COR-L47 (cell line): ENCODE results near the gene CTDSP1.
A peak's percentile ranks its signal among the peaks of the same experiment; 100 is the strongest.

Experiments
- DNase-seq: peaks from one replicate; lab custom pipeline; 2025; lab: John Stamatoyannopoulos, UW

Gene CTDSP1

DNA sequence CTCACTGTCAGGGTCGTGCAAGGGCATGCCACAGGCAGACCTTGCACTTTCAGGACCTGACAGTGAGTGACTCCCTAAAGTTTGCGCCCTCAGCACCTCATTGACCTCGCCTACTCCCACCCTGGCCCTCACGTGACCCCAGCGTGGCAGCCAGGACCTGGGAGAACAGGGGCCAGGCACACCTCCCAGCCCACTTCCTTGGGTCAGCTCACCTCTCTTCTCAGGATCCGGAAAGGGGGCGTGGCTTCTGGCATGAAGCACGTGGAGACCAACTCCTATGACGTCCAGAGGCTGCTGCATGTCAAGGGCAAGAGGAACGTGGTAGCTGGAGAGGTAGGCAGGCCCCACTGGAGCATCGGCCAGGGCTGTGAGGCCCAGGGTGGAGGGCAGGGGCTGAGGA lies 28.1 kb downstream of the CTDSP1 start:
- DNase-seq = no peak

DNA sequence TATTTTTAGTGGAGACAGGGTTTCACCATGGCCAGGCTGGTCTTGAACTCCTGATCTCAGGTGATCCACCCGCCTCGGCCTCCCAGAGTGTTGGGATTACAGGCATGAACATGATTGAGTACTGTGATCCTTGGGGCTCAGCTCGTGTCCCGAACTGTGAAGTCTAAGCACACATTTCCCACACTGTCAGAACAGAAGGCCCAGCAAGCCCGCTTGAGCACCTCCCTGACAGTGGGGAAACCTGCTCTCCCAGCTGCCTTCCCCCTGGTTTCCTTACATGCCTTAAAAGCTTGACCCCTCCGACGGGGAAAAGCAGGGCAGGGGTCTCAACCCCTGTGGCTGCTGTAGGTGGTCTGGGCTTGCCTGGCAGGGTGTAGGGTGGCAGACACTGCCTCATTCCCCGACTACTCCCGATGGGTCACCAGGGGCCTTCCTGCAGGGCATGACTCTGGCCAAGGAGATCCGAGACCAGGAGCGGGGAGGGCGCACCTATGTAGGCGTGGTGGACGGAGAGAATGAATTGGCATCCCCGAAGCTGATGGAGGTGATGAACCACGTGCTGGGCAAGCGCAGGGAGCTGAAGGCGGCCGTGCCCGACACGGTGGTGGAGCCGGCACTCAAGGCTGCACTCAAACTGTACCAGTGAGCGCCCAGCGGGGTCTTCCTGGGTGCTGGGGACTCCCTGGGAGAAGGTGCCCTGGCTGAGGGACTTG lies 29.3 kb downstream of the CTDSP1 start:
- no peak for DNase-seq

DNA sequence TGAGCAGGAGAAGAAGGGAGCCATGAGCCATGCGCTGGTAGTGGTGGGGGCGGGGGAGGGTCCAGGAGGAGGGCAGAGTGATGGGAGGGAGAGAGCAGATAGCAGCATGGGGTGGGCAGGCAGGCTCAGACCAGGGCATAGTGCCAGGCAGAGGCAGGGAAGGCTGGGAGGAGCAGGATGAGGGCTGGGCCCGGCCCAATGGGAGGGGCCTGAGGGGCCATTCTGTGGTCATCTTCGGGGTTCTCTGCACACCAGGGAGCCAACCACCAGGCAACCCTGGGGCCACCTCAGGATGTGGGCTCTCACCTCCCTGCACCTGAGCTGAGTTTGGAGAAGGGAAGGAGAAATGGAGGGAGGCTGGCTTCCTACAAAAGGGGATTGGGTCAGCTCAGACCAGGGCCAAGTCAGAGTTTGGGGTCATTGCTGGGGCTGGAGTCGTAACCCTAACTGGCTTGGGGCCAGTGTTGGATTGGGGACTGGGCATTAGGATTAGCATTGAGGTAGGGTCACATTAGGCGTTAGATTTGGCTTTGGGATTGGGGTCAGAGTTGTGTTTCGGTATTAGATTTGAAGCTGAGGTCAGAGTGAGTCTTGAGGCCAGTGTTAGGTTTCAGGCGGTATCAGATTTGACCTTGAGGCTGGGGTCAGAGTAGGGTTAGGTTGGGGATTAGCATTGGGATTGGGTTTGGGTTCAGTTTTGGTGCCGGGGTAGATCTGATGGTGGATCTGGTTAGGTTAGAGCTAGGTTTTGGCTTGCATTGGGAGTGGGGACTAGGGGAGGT lies 30.4 kb downstream of the CTDSP1 start:
- no peak for DNase-seq

DNA sequence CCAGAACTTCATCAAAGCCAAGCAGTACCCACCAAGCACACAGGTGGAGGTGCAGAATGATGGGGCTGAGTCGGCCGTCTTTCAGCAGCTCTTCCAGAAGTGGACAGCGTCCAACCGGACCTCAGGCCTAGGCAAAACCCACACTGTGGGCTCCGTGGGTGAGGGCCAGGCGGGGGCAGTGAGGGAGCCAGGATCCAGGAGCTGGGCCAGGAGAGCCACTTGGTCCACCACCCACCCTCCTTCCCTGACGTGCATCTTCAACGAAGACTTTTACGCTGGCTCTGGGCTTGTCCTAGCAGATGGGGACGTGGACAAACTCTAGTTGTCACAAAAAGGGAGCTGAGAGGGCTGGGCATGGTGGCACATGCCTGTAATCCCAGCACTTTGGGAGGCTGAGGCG lies 31.1 kb downstream of the CTDSP1 start:
- DNase-seq = no peak

DNA sequence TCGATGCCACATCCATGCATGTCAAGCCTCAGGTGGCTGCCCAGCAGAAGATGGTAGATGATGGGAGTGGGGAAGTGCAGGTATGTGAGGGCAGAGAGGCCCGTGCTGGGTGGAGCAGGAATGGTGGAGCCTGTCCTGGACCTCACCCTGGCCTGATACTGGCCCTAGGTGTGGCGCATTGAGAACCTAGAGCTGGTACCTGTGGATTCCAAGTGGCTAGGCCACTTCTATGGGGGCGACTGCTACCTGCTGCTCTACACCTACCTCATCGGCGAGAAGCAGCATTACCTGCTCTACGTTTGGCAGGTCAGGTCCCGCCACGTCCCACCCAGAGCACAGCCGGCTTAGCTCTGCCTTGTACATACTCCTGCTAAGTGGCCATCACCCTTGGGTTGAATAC lies 32.2 kb downstream of the CTDSP1 start:
- no peak for DNase-seq

DNA sequence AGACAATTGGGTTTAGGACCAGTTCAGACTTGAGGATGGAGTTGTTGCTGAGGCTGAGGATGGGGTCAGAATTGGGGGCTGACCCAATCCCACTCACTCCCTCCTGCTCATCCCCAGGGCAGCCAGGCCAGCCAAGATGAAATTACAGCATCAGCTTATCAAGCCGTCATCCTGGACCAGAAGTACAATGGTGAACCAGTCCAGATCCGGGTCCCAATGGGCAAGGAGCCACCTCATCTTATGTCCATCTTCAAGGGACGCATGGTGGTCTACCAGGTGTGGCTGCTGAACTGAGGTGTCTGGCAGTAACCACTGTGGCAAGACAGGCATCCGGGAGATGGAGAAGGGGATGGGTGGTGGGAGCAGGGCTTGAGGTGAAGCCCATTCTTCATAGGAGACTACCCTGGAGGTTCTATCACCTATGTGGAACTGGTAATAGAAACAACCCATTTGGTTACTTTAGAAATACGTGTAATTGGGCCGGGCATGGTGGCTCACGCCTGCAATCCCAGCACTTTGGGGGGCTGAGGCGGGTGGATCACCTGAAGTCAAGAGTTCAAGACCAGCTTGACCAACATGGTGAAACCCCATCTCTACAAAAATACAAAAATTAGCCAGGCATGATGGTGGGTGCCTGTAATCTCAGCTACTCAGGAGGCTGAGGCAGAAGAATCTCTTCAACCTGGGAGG lies 33.2 kb downstream of the CTDSP1 start:
- no peak for DNase-seq

DNA sequence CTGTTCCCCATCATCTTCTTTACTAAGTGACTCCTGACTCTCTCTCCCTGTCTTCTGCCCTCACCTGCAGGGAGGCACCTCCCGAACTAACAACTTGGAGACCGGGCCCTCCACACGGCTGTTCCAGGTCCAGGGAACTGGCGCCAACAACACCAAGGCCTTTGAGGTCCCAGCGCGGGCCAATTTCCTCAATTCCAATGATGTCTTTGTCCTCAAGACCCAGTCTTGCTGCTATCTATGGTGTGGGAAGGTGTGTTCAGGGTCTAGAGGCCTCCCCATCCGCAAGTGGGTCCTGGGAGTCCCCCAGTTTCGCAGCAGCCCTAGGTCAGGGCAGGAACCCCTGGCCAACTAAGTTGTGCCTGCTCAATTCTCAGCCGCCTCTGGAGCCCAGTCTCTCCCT lies 34.8 kb downstream of the CTDSP1 start:
- DNase-seq = no peak

DNA sequence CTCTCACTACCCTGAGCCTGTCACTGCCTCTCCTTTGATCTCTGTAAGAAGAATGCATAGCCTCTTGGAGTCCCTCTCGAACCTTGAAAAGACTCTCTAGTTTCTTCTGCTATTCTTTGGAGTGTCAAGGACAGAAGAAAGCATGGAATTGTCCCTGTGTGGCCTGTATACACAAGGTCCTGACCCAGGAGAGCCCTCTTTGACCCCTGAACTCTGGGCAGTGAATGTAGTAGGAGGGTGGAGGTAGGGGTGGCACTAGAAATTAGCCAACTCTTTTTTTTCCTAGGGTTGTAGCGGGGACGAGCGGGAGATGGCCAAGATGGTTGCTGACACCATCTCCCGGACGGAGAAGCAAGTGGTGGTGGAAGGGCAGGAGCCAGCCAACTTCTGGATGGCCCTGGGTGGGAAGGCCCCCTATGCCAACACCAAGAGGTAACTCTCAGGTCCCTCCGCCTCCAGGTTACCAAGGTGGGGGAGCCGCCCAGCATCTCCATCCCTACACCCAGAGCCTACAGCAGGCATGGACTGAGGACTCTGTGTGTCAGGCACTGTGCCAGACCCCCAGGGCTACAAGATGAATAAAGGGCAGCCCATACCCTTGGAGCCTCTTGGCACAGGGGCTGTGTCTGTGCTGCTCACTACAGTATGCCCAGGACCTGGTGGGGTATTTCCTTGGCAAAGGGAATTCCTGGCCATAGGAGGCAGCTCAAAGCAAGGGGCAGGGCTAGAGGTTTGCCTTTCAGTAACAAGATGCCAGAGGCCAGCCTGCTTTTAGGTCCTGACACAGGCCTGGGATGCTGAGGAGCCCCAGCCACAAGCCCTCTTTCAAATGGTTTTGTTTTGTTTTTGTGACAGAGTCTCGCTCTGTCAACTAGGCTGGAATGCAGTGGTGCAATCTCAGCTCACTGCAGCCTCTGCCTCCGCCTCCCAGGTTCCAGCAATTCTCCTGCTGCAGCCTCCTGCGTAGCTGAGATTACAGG lies 35.6 kb downstream of the CTDSP1 start:
- DNase-seq = no peak

DNA sequence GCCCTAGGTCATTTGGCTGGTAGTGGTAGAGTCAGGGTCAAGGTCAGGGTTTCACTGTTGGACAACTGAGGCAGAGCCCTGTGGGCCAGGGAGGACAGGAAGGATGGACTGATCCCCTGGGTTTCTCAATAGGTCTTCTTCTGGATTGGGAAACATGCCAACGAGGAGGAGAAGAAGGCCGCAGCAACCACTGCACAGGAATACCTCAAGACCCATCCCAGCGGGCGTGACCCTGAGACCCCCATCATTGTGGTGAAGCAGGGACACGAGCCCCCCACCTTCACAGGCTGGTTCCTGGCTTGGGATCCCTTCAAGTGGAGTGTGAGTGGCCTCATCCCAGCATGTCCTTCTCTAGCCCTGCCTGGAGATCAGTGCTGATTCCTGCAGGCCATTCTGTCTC lies 37.3 kb downstream of the CTDSP1 start:
- no peak for DNase-seq

DNA sequence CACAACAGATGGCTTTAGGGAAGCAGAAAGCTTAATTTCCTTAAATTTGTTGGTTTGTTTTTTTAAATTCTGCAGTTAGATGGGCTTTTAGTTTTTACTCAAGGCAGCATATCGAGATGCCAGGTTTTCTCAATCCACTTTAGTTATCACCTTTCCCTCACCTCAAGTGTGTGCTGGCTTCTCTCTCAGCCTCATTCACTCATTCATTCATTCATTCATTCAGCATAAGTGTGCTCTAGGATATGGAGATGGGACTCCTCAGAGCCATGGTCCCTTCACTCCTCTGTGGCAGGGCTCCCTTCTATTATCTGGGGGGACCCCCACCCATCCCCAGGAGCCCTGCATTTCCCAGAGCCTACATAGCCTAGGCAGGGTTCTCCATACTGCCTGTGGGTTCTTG lies 38.3 kb downstream of the CTDSP1 start:
- DNase-seq = no peak

DNA sequence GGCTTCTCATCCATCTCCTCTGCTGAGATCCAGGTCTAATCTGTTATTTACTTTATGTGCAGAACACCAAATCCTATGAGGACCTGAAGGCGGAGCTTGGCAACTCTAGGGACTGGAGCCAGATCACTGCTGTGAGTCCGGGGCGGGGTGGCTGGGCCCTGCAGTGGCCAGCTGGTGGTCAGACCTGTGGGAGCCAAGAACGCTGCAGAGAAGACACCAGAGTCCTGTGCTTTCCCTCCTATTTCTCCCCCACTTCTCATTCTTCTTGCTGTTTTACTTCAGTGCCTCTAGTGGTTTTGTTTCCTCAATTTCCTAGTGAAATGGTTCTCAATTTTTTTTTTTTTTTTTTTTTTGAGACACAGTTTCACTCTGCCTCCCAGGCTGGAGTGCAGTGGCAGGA lies 38.9 kb downstream of the CTDSP1 start:
- peak; percentile 39 for DNase-seq

DNA sequence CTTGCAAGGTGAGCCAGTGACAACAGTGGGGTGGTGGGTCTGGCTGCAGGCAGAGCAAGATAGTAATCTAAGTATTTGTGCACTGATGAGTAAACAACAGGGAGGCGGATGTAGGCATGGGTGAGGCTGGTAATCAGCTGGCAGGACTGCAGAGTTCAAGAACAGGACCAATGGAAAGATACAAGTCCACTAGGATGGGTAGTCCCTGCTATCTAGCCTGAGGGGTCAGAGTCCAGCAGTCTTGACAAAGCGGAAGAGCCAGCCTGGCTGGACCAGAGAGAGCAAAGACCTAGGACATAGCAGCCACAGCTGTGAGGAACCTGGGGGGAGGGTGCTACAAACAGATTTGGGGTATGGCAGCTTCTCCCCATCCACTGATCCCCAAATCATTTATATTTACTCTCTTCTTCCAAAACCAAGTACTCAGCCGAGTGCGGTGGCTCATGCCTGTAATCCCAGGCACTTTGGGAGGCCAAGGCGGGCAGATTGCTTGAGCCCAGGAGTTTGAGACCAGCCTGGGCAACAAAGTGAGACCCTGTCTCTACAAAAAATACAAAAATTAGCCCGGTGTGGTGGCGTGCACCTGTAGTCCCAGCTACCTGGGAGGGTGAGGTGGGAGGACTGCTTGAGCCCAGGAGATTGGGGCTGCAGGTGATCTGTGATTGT lies 45.2 kb downstream of the CTDSP1 start:
- DNase-seq = no peak

DNA sequence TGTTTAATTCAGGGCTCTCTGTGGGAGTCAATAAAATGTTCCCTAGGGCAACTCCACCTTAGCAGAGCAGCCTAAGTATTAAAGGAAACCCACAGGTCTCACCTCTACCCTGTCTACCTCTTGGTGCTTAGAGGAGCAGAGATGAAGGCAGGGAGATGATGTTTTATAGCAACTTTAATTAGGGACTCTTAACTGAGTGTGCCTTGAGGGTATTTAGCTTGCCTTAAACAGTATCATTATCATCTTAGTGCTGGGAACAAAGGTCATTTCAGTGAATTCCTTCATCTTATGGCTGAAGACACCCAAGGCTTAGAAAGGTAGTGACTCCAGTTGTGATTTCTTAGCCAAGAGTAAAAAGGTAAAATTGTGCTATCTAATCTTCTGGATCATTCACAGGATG lies 45.9 kb downstream of the CTDSP1 start:
- no peak for DNase-seq

DNA sequence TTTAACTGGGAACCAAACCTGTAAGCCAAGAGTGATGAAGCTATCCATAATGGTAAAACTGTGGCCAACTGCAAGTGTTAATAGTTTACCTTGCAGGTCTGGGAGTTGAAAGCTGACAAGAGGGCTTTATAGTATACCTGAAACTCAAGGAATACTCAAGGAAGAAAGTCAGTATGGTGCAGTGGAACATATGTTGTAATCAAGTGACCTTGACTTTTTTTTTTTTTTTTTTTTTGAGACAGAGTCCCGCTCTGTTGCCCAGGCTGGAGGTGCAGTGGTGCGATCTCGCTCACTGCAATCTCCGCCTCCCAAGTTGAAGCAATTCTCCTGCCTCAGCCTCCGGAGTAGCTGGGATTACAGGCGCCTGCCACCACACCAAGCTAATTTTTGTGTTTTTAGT lies 46.9 kb downstream of the CTDSP1 start:
- DNase-seq = no peak

DNA sequence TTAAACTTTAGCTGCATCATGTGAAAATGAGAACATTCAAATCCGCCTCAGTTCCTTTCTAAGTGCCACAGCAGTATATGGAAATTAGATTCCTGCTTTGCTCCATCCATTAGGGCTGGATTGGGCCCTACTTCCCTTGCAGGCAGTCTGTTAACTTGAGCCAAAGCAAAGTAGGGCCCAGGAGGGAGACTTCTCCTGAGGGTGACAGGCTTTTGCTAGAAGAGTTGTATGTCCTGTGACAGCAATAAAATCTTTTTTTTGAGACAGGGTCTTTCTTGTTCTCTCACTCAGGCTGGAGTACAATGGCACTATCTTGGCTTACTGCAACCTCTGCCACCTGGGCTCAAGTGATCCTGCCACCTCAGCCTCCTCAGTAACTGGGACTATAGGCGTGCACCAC lies 47.4 kb downstream of the CTDSP1 start:
- DNase-seq = no peak

DNA sequence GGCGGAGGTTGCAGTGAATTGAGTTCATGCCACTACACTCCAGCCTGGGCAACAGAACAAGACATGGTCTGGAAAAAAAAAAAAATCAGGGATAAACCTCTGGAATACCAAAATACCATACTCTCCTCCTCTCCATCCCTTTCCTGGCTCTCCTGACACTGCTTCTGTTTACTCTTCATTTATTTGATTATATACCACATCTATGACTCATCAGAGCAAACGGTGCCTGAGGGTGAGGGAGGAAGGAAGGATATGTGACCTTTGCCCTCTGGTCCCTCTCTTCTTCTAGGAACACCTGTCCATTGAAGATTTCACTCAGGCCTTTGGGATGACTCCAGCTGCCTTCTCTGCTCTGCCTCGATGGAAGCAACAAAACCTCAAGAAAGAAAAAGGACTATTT lies 49.3 kb downstream of the CTDSP1 start:
- no peak for DNase-seq

DNA sequence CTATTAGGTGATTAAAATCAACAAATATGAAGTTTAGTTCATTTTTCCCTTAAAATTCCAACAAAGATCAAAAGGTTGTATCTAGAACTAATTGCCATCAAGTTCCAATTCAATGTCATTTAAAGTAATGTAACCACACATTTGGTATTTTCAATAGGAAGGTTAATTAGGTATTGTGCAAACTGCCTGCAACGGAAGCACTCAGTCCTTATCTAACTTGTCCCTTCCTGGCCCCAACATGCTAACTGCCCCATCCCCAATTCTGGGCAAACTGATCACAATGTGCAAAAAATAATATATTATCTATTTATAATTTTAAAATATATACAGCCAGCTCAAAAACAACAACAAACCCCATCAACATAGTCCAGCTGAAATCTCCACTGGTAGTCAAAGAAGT lies 52.4 kb downstream of the CTDSP1 start:
- no peak for DNase-seq
